OCI-LY1 (cell line): ENCODE measurements around the gene CYP4F2.

Experiments used
- H2AFZ ChIP-seq: fragments of 200-600 bp; sonication (generic), shearing (Covaris generic); 2 replicates; pipeline ENCODE4 v1.6.0; 2014; ENCODE audit warnings: antibody characterized with exemption, mild to moderate bottlenecking, low read length
- H3F3A ChIP-seq: fragments of 200-600 bp; sonication (generic), shearing (Covaris generic); 2 replicates; pipeline ENCODE4 v1.6.0; 2014; ENCODE audit warnings: mild to moderate bottlenecking, antibody characterized with exemption, low read length, moderate library complexity; ENCODE audit not compliant: insufficient read depth
- H3K27ac ChIP-seq: fragments of 200-600 bp; sonication (generic); 2 replicates; pipeline ENCODE4 v1.5.1; 2014; ENCODE audit warnings: low read length, mixed run types, mild to moderate bottlenecking, low read depth; ENCODE audit not compliant: poor library complexity, severe bottlenecking
- H3K27me3 ChIP-seq: fragments of 200-600 bp; sonication (generic); 2 replicates; pipeline ENCODE4 v1.6.0; 2014; ENCODE audit warnings: antibody characterized with exemption, mild to moderate bottlenecking, low read length, moderate library complexity; ENCODE audit not compliant: insufficient read depth
- H3K36me3 ChIP-seq: fragments of 200-600 bp; sonication (generic); 2 replicates; pipeline ENCODE4 v1.6.1; 2014; ENCODE audit warnings: mild to moderate bottlenecking, antibody characterized with exemption, low read length, moderate library complexity, mixed read lengths; ENCODE audit not compliant: insufficient read depth
- H3K4me1 ChIP-seq: fragments of 200-600 bp; sonication (generic); 2 replicates; pipeline ENCODE4 v1.5.1; 2014; ENCODE audit warnings: mild to moderate bottlenecking, low read length, moderate library complexity; ENCODE audit not compliant: insufficient read depth, severe bottlenecking
- H3K4me2 ChIP-seq: fragments of 200-600 bp; sonication (generic), shearing (Covaris generic); 2 replicates; pipeline ENCODE4 v1.6.1; 2014; ENCODE audit warnings: low read length
- H3K4me3 ChIP-seq: fragments of 200-600 bp; sonication (generic); 2 replicates; pipeline ENCODE4 v1.5.1; 2014; ENCODE audit warnings: low read length, low read depth, mild to moderate bottlenecking, mixed read lengths; ENCODE audit not compliant: poor library complexity, severe bottlenecking
- H3K79me2 ChIP-seq: fragments of 200-600 bp; shearing (Covaris generic); 2 replicates; pipeline ENCODE4 v1.6.1; 2016; ENCODE audit warnings: mixed run types, low read length, mixed read lengths; ENCODE audit not compliant: insufficient read depth
- H3K9ac ChIP-seq: fragments of 200-600 bp; sonication (generic), shearing (Covaris generic); 2 replicates; pipeline ENCODE4 v1.6.1; 2014; ENCODE audit warnings: mild to moderate bottlenecking, low read length, mixed read lengths
- H3K9me2 ChIP-seq: fragments of 200-600 bp; sonication (generic), shearing (Covaris generic); 2 replicates; pipeline ENCODE4 v1.6.1; 2014; ENCODE audit warnings: low read depth, mild to moderate bottlenecking, low read length, mixed read lengths
- H3K9me3 ChIP-seq: fragments of 200-600 bp; shearing (Covaris generic); 2 replicates; pipeline ENCODE4 v1.6.1; 2014; ENCODE audit warnings: low read length, mixed read lengths
- H4K20me1 ChIP-seq: fragments of 200-600 bp; sonication (generic), shearing (Covaris generic); 2 replicates; pipeline ENCODE4 v1.6.0; 2016; ENCODE audit warnings: mild to moderate bottlenecking, low read length; ENCODE audit not compliant: insufficient read depth
- CTCF ChIP-seq: fragments of 200-600 bp; sonication (generic), shearing (Covaris generic); IDR thresholded peaks from 2 replicates; pipeline ENCODE4 v1.5.1; 2017; ENCODE audit warnings: mild to moderate bottlenecking, antibody characterized with exemption, low read length, moderate library complexity, mixed read lengths
- EZH2 ChIP-seq: fragments of 200-600 bp; sonication (generic), shearing (Covaris generic); IDR thresholded peaks from 2 replicates; pipeline ENCODE4 v1.8.0; 2017; ENCODE audit warnings: borderline replicate concordance, mixed run types, mild to moderate bottlenecking, antibody characterized with exemption, low read length, moderate library complexity, mixed read lengths

Gene CYP4F2

GRCh38 chr19:15937771-15938170, 39.9 kb upstream of the CYP4F2 start:
- Histone ChIP-seq H3K36me3 (no peaks in the 10 kb centered on the region), H3K9me2 (no peaks in the 10 kb centered on the region), H3K27me3 (no peaks in the 10 kb centered on the region), H3F3A (no peaks in the 10 kb centered on the region), H3K27ac (no peak overlapping the region), H3K9me3 (no peaks in the 10 kb centered on the region), H3K9ac (no peak overlapping the region), H3K4me2 (no peak overlapping the region), H3K79me2 (no peaks in the 10 kb centered on the region), H2AFZ (no peak overlapping the region), H3K4me1 (no peaks in the 10 kb centered on the region), H3K4me3 (no peak overlapping the region), H4K20me1 (no peaks in the 10 kb centered on the region)
- TF ChIP-seq EZH2 (no peak), CTCF (no peak)

- no peak for TF ChIP-seq CTCF
- no peak for TF ChIP-seq EZH2
- Histone ChIP-seq H3K9ac (no peak overlapping the region), H4K20me1 (no peaks in the 10 kb centered on the region), H3K4me2 (no peak overlapping the region), H3K36me3 (no peaks in the 10 kb centered on the region), H3K27ac (no peak overlapping the region), H3K9me3 (no peaks in the 10 kb centered on the region), H3K79me2 (no peaks in the 10 kb centered on the region), H3K4me3 (no peak overlapping the region), H3K9me2 (no peaks in the 10 kb centered on the region), H3K4me1 (no peaks in the 10 kb centered on the region), H2AFZ (no peak overlapping the region), H3K27me3 (no peaks in the 10 kb centered on the region), H3F3A (no peaks in the 10 kb centered on the region)
Observed at GRCh38 chr19:15936950-15937349, 39.1 kb upstream of the CYP4F2 start.

- no peaks in the 10 kb centered on the region for H3K79me2 ChIP-seq
Observed at GRCh38 chr19:15936173-15936572, 38.3 kb upstream of the CYP4F2 start.

More at GRCh38 chr19:15936173-15936572, 38.3 kb upstream of the CYP4F2 start:
- Histone ChIP-seq H3K27me3 (no peaks in the 10 kb centered on the region), H3K9me3 (no peaks in the 10 kb centered on the region), H3K36me3 (no peaks in the 10 kb centered on the region), H3K4me2 (no peak overlapping the region), H2AFZ (no peak overlapping the region), H3K9me2 (no peaks in the 10 kb centered on the region), H3K27ac (no peak overlapping the region), H3K9ac (no peak overlapping the region), H3F3A (no peaks in the 10 kb centered on the region), H3K4me1 (no peaks in the 10 kb centered on the region), H4K20me1 (no peaks in the 10 kb centered on the region), H3K4me3 (no peak overlapping the region)
- TF ChIP-seq EZH2 (no peak), CTCF (no peak)
